LHCN-M2 (cell line): Measurements from ENCODE around the gene NFIB. TPM values are rescaled to one million over a fixed set of nuclear protein-coding genes. Genes with fewer than 3 reads are reported as not detected.

Experiments
- DNase-seq: peaks from one replicate; pipeline ENCODE4 v3.0.0-alpha.2; 2012; ENCODE audit warnings: low read depth
- total RNA-seq: library from RNA; depleted of rRNA; stranded (reverse); fragments of >200 nt; gene quantifications from 2 replicates; pipeline ENCODE4 v1.2.3, GENCODE V29; 2014

NFIB gene
- total RNA-seq, 1 experiment from 2014 or later, result 13.0 TPM

GRCh38 chr9:14191512-14191911 is 122.4 kb downstream of the NFIB start:
- DNase-seq, result no peak

GRCh38 chr9:14190240-14190639 is 123.7 kb downstream of the NFIB start:
- DNase-seq, result no peak

- DNase-seq, result no peak
Observed at GRCh38 chr9:14189578-14189977, 124.4 kb downstream of the NFIB start.

GRCh38 chr9:14189146-14189545 is 124.8 kb downstream of the NFIB start:
- no peak for DNase-seq

GRCh38 chr9:14188538-14188937 is 125.4 kb downstream of the NFIB start:
- no peak for DNase-seq

- no peak for DNase-seq
Observed at GRCh38 chr9:14188011-14188410, 125.9 kb downstream of the NFIB start.

- no peak for DNase-seq
Observed at GRCh38 chr9:14186096-14186495, 127.8 kb downstream of the NFIB start.

- no peak for DNase-seq
Observed at GRCh38 chr9:14185016-14185415, 128.9 kb downstream of the NFIB start.

- DNase-seq, result no peak
Observed at GRCh38 chr9:14183001-14183400, 130.9 kb downstream of the NFIB start.

GRCh38 chr9:14180960-14181537 is 132.9 kb downstream of the NFIB start:
- no peak for DNase-seq

GRCh38 chr9:14180093-14180959 is 133.6 kb downstream of the NFIB start:
- no peak for DNase-seq

GRCh38 chr9:14179449-14179848 is 134.5 kb downstream of the NFIB start:
- no peak for DNase-seq

- DNase-seq, result no peak
Observed at GRCh38 chr9:14175778-14176177, 138.2 kb downstream of the NFIB start.

GRCh38 chr9:14173713-14174112 is 140.2 kb downstream of the NFIB start:
- no peak for DNase-seq

- peak; percentile 32 for DNase-seq
Observed at GRCh38 chr9:14170973-14171596, 142.9 kb downstream of the NFIB start.

GRCh38 chr9:14170392-14170931 is 143.5 kb downstream of the NFIB start:
- no peak for DNase-seq

GRCh38 chr9:14168381-14168780 is 145.6 kb downstream of the NFIB start:
- no peak for DNase-seq

- DNase-seq, result peak; percentile 31
Observed at GRCh38 chr9:14165376-14166035, 148.4 kb downstream of the NFIB start.

GRCh38 chr9:14164908-14165307 is 149.0 kb downstream of the NFIB start:
- DNase-seq, result no peak

GRCh38 chr9:14159440-14160216 is 154.3 kb downstream of the NFIB start:
- DNase-seq, result peak; percentile 78

- DNase-seq, result peak; percentile 81
Observed at GRCh38 chr9:14158916-14159315, 155.0 kb downstream of the NFIB start.
